ENCODE data around the gene LSM14B. TPM values are rescaled to one million over a fixed set of nuclear protein-coding genes. Genes with fewer than 3 reads are reported as not detected.

Gene LSM14B
- total RNA-seq, 1 donor: 31.0 TPM

- H3K4me3 ChIP-seq (ENCODE audit: low read depth, low read length): no peak overlapping the region
- no peak for DNase-seq (ENCODE audit: low read depth)
- TF ChIP-seq CTCF (IDR thresholded peaks at IDR 0.05; ENCODE audit: insufficient read depth, low read length): no peak
Measured at GRCh38 chr20:62133051-62133845, 11.0 kb downstream of the LSM14B start.

- H3K4me3 ChIP-seq (ENCODE audit: low read depth, low read length): no peak overlapping the region
- no peak for DNase-seq (ENCODE audit: low read depth)
- TF ChIP-seq CTCF (IDR thresholded peaks at IDR 0.05; ENCODE audit: insufficient read depth, low read length): peak; percentile 1
Measured at GRCh38 chr20:62133864-62134263, 11.6 kb downstream of the LSM14B start.

- no peak for TF ChIP-seq CTCF (IDR thresholded peaks at IDR 0.05; ENCODE audit: insufficient read depth, low read length)
- H3K4me3 ChIP-seq (ENCODE audit: low read depth, low read length): no peak overlapping the region
- peak; percentile 60 for DNase-seq (ENCODE audit: low read depth)
Measured at GRCh38 chr20:62134735-62135231, 12.5 kb downstream of the LSM14B start.

- H3K4me3 ChIP-seq (ENCODE audit: low read depth, low read length): no peak overlapping the region
- no peak for TF ChIP-seq CTCF (IDR thresholded peaks at IDR 0.05; ENCODE audit: insufficient read depth, low read length)
- DNase-seq (ENCODE audit: low read depth): no peak
Measured at GRCh38 chr20:62135573-62136266, 13.4 kb downstream of the LSM14B start.

- H3K4me3 ChIP-seq (ENCODE audit: low read depth, low read length): no peak overlapping the region
- TF ChIP-seq CTCF (IDR thresholded peaks at IDR 0.05; ENCODE audit: insufficient read depth, low read length): peak; percentile 89
- DNase-seq (ENCODE audit: low read depth): peak; percentile 70
Measured at GRCh38 chr20:62136283-62137091, 14.2 kb downstream of the LSM14B start.

- H3K4me3 ChIP-seq (ENCODE audit: low read depth, low read length): no peak overlapping the region
- TF ChIP-seq CTCF (IDR thresholded peaks at IDR 0.05; ENCODE audit: insufficient read depth, low read length): no peak
- no peak for DNase-seq (ENCODE audit: low read depth)
Measured at GRCh38 chr20:62137092-62137384, 14.8 kb downstream of the LSM14B start.

All from fibroblast of the aortic adventitia (primary cell).